IPS-11a (cell line): ENCODE data around the gene IL18BP.

ENCODE experiments used
- H3K4me3 ChIP-seq: one replicate; pipeline ENCODE4 v1.5.1; 2013; ENCODE audit warnings: low read depth, low read length, control low read depth

The IL18BP gene

DNA sequence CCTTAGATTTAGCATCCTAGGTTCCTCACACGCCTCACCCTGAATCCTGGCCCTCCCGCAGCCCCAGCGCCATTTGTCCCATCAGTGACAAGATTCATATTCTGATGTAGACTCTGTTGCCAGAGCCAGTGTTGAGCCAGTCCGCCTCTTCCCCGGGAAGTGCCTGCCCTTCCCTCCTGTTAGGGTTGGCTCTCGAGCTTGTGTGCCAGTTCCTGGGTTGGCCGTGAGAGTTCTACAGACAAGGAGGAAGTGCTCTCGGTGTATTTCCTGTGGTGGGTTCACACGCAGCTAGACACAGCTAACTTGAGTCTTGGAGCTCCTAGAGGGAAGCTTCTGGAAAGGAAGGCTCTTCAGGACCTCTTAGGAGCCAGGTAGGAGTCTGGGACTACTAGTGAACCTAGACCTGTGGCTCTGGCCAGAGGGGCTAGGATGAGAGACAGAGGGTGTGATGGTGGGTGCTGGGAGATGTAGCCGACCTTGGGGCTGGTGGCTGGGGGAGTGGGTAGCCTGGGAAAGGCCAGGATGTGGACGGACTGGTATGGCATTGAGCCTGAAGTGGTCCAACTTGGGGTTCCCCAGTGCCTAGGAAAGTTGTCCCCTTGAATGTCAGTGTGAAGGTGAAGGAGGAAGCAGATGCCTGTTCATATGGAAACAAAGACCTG is at the start of gene IL18BP:
IL18BP (plus strand) TSS at position 261 of the 662 bp plus-strand sequence. CDS start 1,076 bp downstream, outside the sequence.
- no peak within 1 kb of the TSS for H3K4me3 ChIP-seq

DNA sequence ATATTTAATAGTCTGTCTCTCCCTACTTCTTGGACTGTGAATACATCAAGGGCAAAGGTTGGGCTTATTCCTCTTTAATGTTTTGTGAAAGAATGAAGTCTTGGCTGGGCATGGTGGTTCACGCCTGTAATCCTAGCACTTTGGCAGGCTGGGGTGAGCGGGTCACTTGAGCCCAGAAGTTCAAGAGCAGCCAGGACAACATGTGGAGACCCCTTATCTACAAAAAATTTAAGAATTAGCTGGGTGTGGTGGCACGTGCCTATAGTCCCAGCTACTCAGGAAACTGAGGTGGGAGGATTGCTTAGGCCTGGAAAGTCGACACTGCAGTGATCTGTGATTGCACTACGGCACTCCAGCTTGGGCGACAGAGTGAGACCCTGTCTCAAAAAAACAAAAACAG is 49.7 kb upstream of the IL18BP start:
- no peak overlapping the region for H3K4me3 ChIP-seq

DNA sequence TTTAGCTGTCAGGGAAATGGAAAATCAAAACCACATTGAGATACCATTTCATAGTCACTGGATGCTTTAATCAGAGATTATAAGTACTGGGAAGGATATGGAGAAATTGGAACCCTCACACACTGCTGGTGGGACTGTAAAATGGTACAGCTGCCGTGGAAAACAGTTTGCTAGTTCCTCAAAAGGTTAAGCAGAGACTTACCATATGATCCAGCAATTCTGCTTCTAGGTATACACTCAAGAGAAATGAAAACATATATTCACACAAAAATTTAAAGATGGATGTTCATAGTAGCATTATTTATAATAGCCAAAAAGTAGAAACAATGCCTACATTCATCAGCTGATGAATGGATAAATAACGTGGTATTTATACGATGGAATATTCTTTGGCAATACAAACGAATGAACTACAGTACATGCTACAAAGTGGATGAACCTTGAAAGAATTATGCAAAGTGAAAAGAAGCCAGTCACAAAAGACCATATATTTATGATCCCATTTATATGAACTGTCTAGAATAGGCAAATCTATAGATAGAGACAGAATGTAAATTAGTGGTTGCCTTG is 46.9 kb upstream of the IL18BP start:
- H3K4me3 ChIP-seq = no peak overlapping the region

GRCh38 chr11:71955898-71956456 is 42.7 kb upstream of the IL18BP start:
- H3K4me3 ChIP-seq = no peak overlapping the region

DNA sequence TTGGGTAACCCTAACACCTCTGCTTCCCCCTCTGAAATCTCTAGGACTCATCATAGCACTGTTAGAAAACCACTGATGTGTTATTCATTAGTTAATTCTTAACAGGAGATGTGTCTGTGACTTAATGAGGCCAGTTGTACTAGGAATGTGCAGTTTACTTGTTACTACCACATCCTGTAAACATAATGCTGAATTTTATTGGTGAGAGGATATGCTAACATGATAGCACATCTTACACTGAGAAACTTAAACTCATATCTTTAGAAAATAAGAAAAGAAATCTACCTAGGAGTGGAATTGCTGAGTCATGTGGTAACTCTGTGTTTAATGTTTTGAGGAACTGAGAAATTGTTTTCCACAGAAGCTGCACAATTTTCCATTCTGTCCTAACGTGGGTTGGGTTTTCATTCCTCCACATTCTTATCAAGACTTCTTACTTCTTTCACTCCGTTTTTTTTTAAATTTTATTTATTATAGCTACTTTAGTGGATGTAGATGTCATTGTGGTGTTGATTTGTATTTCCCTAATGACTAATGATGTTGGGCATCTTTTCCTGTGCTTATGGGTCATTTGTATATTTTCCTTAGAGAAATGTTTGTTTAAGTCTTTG is 36.2 kb upstream of the IL18BP start:
- no peak overlapping the region for H3K4me3 ChIP-seq

DNA sequence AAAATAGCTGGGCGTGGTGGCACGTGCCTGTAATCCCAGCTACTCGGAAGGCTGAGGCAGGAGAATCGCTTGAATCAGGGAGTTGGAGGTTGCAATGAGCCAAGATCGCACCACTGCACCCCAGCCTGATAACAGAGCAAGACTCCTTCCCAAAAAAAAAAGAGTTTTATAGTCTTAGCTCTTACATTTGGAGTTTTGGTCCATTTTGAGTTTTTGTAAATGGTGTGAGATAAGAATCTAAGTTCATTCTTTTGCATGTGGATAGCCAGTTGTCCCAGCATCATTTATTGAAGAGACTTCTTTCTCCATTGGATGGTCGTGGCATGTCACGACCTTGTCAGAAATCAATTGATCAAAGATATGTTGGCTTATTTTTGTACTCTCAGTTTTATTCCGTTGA is 35.2 kb upstream of the IL18BP start:
- no peak overlapping the region for H3K4me3 ChIP-seq

DNA sequence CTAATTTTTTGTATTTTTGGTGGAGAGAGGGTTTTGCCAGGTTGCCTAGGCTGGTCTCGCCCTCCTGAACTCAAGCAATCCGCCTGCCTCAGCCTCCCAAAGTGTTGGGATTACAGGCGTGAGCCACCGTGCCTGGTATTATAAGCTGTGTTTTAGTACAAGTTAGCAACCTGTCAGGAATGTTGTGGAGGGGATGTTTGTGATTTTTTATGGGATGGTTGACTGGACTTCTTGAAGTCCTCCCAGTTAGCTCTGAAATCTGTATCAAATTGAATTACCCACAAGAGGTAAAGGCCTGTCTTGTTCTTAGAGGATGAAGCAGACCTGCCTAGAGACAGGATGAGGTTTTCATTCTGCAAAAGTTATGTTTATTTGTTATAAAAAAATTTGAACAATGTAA is 34.1 kb upstream of the IL18BP start:
- no peak overlapping the region for H3K4me3 ChIP-seq

GRCh38 chr11:71971680-71972079 is 27.0 kb upstream of the IL18BP start:
- no peak overlapping the region for H3K4me3 ChIP-seq

DNA sequence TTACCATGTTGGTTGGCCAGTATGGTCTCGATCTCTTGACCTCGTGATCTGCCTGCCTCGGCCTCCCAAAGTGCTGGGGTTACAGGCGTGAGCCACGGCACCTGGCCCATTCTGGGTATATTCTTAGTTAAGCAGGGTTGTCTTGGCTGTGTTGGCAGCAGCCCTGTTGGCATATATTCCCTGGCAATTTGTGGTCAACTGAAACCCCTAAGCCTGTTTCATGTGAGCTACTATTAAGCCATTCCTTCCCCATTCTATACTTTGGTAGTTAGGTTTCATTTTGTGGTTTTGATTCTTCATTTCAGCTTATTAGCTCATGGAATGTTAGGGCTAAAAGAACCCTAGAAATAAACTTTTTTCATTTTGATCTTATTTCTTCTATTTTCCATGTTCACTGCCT is 22.2 kb upstream of the IL18BP start:
- no peak overlapping the region for H3K4me3 ChIP-seq

DNA sequence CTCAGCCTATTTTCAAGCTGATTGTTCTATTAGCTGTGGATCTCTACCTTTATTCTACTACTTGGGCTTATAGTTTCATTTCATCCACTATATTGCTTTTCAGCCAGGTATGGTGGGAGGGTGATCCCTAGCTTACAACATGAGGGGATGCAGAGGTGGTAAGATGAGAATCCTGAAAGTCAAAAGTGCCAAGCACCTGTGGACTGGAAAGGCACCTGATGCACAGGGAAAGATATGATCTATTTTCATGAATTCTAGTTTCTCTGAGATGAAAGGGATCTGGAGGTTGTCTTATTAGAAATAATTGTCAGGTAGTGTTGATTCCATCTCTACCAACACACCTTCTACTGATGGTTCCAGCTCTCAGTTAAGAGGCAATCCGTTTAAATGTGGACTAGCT is 21.6 kb upstream of the IL18BP start:
- no peak overlapping the region for H3K4me3 ChIP-seq

GRCh38 chr11:71977743-71978418 is 20.8 kb upstream of the IL18BP start:
- no peak overlapping the region for H3K4me3 ChIP-seq

- no peak overlapping the region for H3K4me3 ChIP-seq
Measured at GRCh38 chr11:71979094-71979493, 19.6 kb upstream of the IL18BP start.

- no peak overlapping the region for H3K4me3 ChIP-seq
Measured at GRCh38 chr11:71979602-71980001, 19.1 kb upstream of the IL18BP start.

- no peak overlapping the region for H3K4me3 ChIP-seq
Measured at GRCh38 chr11:71986131-71986530, 12.6 kb upstream of the IL18BP start.

DNA sequence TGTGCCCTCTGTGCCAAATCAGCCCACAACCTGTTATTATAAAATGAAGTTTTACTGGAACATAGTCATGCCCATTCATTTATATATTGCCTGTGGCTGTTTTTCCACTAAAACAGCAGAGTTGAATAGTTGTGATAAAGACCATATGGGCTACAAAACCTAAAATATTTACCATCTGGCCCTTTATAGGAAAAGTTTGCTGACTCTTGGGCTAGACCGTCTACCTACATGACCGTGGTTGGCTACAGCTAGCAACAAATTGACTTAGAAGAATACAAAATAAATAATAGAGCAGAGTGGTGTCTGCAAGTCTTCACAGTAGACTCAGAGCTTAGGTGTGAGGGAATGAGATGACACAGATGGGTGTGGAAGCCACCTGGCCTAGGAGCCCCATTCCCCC is 11.2 kb upstream of the IL18BP start:
- no peak overlapping the region for H3K4me3 ChIP-seq

DNA sequence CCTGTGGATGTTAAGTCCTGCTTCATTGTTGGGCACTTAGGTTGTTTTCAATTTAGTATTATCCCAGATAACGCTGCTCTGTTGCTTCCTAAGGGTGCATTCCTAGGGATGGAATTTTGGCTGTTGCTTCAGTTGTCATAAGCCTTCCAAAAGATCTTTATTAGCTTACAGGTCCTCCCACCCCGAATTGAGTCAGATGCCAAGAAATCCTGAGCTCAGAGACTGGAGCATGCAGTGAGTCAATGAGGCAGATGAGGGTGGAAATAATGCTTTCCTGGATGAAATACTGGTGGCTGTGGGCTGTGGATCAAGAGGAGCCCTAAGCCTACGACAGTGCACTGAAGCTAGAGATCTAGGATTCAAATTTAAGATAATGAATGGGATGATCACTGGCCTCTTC is 10.7 kb upstream of the IL18BP start:
- H3K4me3 ChIP-seq = no peak overlapping the region

GRCh38 chr11:71990701-71991100 is 8.0 kb upstream of the IL18BP start:
- no peak overlapping the region for H3K4me3 ChIP-seq

- H3K4me3 ChIP-seq = no peak overlapping the region
Measured at GRCh38 chr11:71991494-71991893, 7.2 kb upstream of the IL18BP start.

DNA sequence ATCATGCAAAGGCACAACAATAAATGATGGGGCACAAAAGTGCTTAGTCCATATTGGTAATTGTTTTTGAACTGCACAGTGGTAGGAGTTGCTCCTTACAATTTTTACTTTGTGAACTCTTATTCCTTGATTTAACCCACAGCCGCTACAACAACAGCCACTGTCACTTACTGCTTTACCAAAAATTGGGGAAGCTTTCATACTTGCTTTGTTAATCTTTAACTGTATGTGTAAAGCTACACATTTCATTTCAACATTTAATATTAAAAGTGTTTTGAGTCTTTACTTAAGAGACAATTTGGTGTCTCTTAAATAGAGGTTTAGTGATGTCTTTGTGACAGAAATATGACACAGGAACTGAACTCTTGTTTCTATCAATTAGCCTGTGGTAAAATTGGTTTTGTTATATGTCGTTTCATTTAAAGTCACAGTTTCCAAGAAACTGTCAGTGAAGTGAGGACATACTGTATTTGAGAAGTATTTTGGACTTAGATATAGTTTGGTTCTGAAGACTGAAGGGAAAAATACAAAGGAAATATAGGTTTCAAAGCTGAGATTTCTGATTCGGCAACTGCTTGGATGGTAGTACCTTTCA is 6.5 kb upstream of the IL18BP start:
- H3K4me3 ChIP-seq = no peak overlapping the region

DNA sequence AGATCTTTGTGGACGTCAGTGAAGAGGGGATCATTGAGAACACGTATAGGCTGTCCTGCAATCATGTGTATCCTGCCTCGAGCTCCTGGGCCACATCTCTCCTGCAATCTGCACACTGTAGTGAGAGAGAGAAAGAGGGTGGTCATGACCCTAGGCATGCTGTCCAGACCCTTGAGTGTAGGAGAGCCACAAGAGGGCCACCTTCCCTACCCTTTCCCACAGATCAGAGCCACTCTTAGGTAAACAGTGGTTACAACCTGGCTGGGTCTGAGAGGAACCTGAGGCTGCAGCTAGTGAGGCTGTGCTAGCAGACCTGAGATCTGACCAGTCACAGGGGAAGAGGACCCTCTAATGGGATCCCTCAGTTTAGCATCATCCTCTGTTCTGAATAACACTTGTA is 3.9 kb upstream of the IL18BP start:
- no peak overlapping the region for H3K4me3 ChIP-seq

DNA sequence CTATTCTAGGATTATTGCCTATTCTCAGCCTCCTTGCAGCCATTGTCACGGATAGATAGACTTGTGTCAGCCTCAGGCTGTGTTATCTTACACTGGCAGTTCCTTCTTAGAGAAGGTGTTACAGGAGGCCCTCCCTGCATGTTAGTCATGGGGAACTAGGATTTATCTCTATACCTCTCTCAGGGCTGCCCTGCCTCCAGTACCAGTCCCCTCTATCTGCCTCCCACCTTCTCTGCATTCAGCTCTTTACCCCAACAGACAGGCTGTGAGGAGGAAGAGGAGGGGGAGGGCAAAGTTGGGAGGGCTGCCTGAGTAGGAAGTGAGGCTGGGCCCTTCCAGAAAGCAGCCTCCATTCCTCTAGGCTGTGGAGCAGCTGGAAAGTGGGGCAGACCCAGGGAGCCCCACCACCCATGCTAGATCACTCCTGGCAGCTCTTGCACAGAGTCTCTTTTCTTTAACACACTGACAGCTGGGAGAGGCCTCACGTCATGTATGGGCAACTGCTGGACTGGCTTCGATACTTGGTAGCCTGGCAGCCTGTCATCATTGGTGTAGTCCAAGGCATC is 2.9 kb upstream of the IL18BP start:
- no peak overlapping the region for H3K4me3 ChIP-seq
